IPS-NIHi7 (cell line): ENCODE measurements around the gene MEI1.

ENCODE experiments used
- DNase-seq: peaks from one replicate; pipeline ENCODE4 v3.0.0; 2012; ENCODE audit warnings: mixed read lengths; ENCODE audit errors: extremely low spot score

The MEI1 gene

DNA sequence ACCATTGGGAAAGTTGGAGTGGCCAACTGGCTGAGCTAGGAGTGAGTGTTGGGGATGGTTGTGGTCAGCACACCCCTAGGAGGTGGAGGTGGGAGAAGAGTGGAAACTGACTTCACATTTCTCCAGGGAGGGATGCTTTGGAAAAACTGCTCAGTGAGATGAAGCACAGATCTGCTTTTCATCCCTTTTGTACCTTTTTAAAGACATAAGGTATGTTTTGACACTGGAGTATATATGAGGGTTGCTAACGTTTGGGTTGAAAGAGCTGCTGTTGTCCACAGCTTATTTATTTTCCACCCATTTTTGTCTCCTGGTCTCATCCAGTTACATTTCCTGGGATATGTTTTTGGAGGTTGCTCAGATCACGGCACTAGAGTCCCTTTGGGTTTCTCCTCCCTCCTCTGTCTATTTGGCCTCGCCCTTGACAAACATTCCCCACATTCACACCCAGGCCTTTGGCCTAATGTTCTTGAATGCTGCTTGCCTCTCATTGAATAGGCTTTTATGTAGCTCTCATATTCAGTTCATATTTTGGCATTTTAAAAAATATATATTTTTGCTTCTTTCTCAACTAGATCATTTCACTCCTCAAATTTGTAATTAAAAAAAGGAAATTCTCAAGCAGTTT, 141.9 kb downstream of the MEI1 start:
- DNase-seq = no peak

DNA sequence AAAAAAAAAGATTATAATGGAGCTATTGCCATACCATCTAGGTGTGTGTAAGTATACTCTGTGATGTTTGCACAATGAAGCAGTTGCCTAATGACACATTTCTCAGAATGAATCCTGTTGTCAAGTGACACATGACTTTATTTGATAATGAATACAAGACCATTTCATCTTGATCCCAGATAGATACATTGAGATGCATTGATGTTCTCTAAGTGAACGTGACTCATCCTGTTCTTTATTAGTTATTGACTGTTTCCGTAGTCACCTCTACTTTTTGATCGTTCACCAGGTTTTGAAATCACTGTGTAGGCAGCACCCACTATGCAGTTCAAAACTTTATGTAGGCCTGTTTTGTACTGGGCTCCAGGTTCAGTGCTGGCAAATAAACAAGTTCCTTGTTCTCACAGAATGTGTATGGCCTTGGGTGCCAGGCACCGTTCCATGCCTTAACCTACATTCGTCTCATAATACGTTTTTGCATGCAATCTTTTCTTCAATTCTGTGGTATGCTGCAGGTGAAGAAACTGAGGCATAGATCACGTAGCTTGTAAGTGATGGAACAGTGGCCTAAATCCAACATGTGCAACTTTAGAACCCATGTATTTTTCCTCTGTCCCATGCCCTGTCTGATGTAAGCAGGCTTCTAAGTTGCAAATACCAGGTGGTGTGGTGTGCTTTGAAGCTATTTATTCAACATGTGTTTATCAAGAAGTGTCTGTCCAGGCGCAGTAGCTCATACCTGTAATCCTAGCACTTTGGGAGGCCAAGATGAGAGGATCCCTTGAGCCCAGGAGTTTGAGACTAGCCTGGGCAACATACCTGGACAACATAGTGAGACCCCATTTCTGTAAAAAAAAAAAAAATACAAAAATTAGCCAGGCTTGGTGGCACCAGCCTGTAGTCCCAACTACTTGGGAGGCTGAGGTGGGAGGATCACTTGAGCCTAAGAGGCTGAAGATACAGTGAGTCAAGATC, 144.0 kb downstream of the MEI1 start:
- DNase-seq = no peak

DNA sequence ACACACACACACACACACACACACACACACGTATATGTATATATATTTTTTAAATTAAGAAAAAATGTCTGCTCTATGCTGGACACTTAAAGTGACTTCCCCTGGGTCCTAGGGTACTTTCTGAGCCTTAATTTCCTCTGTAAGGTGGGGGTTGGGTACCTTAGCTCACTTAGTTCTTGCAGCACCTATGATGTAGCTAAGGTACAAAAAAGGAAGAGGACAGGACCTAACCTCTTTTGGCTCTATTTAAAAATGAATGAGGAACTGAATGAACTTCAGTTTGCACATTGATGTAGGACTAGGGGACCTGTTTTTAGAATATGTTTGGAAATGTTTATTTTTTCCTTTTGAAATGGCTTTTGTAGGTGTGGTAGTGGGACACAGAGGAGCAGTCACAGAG, 144.7 kb downstream of the MEI1 start:
- no peak for DNase-seq

DNA sequence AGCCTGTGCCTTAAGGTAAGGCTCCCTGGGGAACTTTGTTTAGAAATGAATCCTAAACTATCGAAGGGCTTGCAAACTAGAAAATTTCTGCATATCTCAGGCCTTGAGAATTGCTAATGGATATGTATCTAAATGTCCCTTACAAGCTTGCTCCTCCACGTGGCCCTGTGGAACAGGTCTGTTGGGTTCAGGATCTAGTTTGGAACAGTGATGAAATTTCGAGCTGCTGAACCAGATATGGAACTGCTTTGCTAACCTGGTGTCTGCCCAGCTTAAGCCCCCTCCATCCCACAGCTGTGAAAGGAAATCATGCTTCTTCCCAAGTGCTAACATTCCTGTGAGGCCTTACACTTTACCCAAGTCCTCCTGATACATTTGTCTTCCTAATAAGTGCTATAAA, 145.2 kb downstream of the MEI1 start:
- no peak for DNase-seq

DNA sequence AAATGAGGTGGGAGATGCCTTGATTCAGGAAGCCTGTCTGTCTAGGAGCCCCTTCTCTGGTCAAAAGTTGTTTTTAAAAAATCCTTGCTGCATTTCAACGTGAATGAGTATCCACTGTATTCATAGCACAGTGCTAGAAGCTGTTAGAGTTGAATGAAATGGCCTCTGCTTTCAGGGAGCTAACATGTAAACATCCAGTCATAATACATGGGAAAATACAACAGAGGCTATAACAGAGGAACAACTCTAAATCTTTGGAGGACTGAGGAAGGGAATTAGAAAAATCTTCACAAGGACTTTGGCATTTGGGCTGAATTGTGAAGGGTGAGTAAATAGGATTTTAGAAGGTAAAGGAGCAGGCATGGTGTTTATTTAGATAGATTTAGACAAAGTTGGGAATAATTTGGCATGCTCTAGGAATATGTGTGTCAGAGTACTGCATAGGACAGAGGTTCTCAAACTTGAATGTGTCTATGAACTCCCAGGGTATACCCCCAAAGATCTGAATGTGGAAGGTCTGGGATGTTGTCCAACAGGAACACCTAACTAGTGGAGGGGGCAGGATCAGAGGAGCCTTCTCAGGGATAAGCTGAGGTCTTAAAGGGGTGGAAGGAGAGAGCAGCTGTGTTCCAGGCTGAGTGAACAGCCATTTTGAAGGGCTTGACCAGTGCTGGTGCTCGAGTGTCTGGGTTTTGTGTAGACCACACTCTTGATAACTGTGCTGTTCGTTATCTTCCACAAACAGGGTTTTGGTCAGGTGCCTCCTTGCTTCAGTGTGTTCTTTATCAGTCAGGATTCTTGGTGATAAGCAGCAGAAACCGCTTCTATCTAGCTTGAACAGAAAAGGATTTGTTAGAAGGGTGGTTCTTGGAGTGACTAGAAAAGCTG, 146.3 kb downstream of the MEI1 start:
- no peak for DNase-seq

DNA sequence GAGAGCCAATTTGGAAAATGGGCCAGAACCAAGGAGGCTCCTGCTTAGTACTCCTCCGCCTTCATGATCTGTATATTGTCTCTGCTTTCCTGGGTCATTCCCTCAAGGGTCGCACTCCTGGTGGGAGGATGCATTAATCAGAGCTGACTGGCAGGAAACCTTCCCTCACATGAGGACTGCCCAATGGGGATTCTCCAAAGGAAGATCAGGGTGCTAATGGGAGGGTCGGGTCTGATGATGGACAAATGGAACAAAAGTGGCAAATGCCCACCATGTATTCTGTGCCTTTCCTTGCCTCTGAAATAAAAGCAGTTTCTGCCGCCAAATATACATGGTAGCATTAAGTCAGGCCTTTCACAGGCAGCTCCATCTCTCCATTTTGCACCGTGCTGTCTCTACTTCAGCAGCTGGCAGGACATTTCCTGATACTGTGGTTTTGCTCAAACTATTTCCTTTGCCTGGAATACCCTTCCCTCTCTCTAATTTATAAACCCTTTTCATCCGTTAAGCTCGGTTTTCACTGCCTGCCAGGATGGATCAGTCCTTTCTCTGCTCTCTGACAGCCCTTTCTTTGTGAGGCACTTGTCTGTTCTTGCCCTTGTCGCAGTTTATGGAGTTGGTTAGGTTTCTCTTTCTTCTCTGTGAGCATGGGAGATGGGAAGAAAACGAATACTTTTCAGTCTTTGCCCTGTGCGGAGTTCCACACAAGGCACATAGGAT, 147.1 kb downstream of the MEI1 start:
- no peak for DNase-seq

DNA sequence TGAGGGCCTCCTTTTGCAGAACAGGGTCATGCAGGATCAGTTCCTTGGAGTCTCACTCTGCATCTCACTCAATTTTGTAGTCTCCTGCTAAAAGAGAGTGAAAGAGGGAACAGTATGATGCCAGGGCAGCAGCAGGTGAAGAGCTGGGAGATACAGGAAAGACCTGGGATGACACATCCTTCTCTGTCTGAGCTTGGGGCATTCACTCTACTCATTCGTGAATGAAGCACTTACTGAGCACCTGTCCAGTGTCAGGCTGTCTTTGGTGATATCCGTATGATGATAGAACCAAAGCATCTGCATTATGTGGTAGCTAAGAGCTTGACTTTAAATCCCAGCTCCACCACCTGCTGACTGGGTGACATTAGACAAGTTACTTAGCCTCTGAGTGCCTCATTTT, 148.0 kb downstream of the MEI1 start:
- DNase-seq = no peak

DNA sequence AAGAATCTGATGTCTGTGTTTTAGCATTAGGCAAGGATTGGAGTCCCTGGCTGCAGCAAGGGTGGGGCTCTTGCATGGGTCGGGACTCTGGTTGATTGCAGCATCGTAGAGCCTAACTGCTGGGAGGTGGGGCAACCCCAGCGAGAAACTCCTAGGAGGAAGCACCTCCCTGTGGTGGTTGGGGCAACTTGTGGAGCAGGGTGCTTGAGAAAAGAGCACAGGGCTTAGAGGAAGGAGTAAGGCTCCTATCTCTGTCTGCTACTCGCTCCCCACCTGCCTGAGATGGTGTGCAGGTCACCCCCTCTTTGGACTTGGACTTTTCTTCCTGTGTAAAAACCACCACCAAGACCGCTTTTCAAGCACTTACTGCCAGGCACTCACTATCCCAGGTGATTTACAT, 149.2 kb downstream of the MEI1 start:
- DNase-seq = no peak
